Astrocyte of the hippocampus (primary cell): ENCODE data around the gene NPM3.

Source experiments
- DNase-seq: peaks from one replicate; pipeline ENCODE4 v3.0.0; 2011; ENCODE audit warnings: low read depth, low spot score

The NPM3 gene, protein sequence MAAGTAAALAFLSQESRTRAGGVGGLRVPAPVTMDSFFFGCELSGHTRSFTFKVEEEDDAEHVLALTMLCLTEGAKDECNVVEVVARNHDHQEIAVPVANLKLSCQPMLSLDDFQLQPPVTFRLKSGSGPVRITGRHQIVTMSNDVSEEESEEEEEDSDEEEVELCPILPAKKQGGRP

DNA sequence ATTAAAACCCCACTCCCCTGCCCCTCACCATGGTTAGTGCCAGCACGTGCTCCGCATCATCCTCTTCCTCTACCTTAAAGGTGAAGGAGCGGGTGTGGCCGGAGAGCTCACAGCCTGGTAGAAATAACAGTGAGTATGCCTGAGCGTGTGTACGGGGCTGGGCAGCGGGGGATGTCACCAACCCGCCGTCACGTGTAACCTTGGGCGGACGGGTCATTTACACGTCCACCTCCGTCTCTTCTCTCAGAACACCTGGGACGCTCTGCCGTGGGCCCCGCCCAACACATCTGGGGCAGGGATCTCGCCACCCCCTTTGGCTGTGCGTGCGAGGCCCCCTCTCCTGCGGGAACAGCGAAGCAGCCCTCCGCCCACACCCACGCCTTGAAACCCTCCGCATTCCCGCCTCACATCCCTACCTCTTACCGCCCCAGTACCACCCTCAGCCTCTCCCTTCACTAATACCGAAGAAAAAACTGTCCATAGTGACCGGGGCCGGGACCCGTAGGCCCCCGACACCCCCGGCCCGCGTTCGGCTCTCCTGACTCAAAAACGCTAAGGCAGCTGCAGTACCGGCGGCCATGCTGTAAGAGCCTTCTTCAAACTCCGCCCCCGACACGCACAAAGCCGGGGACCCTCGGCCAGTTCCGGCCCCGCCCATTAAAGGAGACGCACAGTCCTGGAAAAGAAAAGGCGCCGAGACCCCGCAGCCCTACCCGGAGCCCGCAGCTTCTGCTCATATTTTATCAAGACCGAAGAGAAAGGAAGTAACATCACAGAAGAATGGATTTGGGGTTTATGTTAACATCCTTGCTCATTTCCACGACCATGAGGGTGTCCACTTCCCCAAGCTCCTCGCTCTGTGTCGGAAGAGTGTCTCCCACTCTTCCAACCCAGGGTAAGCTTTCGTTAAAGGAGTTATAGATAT, at the start of gene NPM3:
NPM3 (minus strand) TSS at position 636 of the 925 bp plus-strand sequence; CDS start at position 580, 56 bp downstream.
- peak; percentile 89 for DNase-seq

GRCh38 chr10:101832325-101832771, 49.1 kb upstream of the NPM3 start:
- no peak for DNase-seq

GRCh38 chr10:101831169-101831811, 48.0 kb upstream of the NPM3 start:
- no peak for DNase-seq

- DNase-seq: peak; percentile 92
These were observed 47.3 kb upstream of the NPM3 start for GRCh38 chr10:101830322-101831168.

DNA sequence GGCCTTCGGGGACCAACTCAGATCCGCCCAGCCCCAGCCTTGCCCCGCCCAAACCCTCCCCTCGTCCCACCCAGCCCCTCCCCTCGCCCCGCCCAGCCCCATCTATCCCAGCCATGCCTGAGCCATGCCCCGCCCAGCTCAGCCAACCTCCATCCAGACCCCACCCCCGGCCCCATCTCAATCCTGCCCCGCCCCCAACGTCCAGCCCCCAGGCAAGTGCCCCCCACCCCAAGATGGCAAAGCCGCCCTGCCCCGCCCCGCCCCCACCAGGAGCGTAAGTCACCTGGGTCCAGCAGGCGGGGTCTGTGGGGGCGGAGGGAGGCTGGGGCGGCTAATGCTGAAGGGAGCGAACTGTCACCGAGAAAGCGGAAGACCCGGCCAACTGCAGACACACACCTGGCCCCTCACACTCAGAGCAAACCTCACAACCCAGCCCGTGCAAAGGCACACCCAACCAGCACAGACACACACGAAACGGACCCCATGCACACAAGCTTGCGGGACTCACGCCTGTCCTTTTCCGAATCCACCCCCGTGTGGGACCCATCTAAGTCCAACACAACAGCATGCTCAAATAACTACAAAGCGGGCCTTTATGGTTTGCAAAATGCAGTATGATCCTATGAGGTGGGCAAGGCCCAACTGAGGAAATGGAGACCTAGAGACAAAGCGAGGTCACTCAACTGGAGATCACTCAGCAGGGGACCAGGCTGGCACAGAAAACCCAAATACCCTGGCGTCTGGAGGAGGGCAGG, 46.5 kb upstream of the NPM3 start:
- peak; percentile 46 for DNase-seq

- no peak for DNase-seq
These were observed 45.7 kb upstream of the NPM3 start for GRCh38 chr10:101828766-101829551.

DNA sequence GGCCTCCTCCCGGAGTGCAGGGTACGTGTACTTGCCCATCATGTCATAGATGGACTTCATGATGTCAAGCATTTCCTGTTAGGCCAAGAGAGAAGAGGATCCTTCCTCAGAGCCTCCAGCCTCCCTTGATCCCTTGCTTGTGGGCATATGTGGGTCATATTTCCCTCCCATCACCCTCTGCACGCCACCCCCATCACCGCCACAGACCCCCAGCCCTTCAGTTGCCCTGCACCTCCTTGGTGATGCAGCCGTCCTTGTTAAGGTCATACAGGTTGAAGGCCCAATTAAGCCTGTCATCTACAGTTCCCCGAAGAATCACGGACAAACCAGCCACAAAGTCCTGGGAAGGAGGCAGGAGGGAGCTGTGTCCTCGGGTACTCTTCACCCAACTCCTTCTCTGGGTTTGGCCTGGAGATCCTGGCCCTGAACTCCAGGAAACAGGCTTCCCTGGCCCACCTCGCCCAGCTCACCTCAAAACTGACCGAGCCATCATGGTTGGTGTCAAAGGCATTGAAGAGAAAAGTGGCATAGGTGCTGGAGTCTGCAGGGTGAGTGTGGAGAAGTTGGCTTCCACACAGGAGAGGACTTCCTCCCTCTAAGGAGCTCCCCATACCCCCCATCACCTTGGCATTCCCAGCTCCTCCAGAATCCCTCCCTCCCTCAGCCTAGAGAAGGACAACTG, 44.8 kb upstream of the NPM3 start:
- DNase-seq: no peak

DNA sequence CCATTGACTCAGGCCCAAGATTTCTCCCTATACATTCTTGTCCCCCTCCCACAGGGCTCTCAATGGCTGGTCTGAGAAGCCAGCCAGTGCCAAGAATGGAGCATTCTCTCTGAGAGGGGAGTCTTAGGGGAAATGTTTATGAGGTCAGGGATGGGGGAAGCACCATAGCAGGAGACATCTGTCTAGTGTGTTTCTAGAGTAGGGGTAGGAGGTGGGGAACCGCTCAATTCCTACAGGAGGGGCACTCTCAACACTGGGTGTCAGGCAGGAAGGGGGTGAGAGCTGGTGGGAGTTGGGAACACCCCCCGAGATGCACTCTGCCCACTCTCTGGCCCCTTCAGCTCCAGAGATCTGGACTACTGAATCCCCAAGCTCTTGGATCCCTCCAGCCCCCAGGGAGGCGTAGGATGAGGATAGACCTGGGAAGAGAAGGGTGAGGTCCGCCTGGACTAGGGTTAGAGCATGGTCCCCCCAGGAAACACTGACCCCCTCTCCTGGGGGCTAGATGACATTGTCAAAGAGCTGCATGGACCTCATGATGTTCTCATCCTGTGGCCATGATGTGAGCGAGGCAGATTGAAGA, 43.7 kb upstream of the NPM3 start:
- no peak for DNase-seq

- DNase-seq: no peak
These were observed 41.5 kb upstream of the NPM3 start for GRCh38 chr10:101824736-101825135.

DNA sequence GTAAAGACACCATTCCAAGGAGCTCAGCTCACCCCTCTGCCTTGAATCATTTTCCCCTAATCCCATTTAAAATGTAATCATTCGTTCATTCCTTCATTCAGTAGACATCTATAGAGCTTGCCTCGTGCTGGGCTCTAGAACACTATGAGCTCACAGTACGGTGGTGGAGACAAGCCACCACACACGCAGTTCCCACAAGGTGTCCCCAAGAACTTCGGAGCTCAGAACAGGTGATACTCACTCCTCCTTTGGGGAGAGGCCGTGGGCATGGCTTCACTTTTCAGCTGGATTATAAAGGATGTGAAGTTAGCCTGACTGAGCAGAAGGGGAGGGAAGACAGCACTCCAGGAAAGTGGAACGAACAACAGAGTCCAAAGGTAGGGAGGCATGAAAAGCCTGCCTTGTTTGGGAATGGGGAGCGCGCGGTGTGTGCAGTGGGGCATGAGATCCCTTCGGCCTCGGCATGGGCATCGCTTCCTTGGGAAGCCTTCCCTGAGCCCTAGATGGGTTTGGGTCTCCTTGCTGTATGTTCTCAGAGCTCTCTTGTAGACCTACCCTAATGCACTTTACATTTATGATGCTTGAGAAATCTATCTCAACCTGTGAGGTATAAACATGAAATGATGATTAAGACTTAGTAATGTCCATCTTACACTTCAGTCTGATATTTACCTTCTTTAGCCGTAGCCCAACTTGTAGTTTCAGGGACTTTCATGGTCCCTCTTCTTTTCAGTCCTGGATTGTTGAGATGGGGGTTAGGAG, 35.8 kb upstream of the NPM3 start:
- no peak for DNase-seq

GRCh38 chr10:101818119-101818871, 35.0 kb upstream of the NPM3 start, which contains the start of gene OGA:
TSS of gene OGA (minus strand) at chr10:101818444. CDS start at chr10:101818022, 422 bp downstream.
- DNase-seq: peak; percentile 100

DNA sequence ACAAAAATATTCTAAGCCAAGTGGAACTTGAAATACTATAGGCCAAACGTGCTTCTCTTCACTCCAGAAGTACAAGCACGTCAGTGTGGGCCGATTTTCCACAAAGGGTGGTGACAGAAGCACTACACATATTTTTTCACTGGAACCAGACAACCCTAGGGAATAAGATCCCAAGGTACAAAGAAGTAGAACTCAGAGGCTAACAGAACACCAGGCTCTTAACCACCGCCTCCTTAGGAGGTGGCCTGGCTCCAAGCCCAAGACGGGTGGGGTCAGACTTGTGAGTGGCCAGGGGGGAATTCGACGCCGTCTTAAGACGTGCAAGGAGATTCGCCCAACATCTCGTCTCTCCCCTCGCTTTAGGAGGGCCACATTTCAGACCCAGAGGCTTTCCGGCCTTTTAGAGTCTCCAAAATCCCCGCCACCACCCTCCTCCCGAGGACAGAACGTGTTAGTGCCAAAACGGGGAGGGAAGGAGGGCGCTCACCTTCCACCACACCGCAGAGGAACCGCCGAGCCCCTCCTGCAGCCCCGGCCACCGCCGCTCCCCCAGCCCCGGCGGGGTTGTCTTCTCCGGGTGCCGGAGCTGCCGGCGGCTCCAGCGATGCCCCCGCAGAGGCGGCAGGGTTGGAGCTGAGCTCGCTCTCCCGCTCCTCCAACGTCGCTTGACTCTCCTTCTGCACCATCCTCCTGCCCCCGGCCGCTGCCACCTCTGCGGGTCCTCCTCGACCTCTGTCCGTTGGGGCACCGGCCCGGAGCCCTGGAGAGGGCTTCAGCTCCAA, 34.3 kb upstream of the NPM3 start:
- DNase-seq: peak; percentile 96

- no peak for DNase-seq
These were observed 33.7 kb upstream of the NPM3 start for GRCh38 chr10:101816913-101817336.

GRCh38 chr10:101816376-101816775, 33.1 kb upstream of the NPM3 start:
- peak; percentile 16 for DNase-seq

DNA sequence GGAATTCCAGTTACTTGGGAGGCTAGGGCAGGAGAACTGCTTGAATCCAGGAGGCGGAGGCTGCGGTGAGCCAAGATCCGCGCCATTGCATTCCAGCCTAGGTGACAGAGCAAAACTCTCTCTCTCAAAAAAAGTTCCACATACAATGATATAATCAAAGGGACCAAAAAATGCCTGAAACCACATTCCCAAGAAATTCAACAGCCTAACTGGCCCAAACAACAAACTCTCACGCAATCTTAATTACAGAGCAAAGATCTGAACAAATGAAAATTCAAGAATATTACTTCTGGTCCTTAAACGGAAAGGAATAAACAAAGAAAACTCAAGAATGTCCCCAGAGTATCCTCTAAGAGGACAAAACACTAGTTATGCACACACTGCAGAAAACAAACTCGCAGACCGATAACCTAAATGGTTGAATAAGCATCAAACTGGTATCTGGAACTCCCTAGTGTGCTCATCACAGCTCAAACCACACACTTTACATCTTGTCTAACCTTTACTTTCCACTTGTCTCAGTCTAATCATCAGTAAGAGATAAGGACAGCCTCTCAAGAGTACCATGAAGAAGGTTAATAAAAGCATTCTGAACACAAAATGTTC, 31.3 kb upstream of the NPM3 start:
- peak; percentile 68 for DNase-seq

GRCh38 chr10:101812606-101813005, 29.4 kb upstream of the NPM3 start:
- no peak for DNase-seq
